Mucosa of descending colon (tissue), 3 donors: Measurements from ENCODE around the gene COL28A1. TPM values are rescaled to one million over a fixed set of nuclear protein-coding genes. Genes with fewer than 3 reads are reported as not detected.

Experiments
- ATAC-seq: fragments of 200-7000 bp; cut with Tn5 transposase; one replicate; pipeline ENCODE4 v1.9.1; 2020; ENCODE audit warnings: mild to moderate bottlenecking, moderate library complexity
- DNase-seq, 3 donors: peaks; one replicate each; pipeline ENCODE4 v3.0.0-alpha.2; 2020
- H3K36me3 ChIP-seq: fragments of 200-600 bp; one replicate; pipeline ENCODE4 v1.8.0; 2021; ENCODE audit warnings: low read depth, mild to moderate bottlenecking
- H3K4me1 ChIP-seq: fragments of 200-600 bp; one replicate; pipeline ENCODE4 v1.8.0; 2021; ENCODE audit warnings: low read depth, mild to moderate bottlenecking
- H3K4me3 ChIP-seq: fragments of 200-600 bp; one replicate; pipeline ENCODE4 v1.8.0; 2021; ENCODE audit warnings: mild to moderate bottlenecking
- H3K9me3 ChIP-seq: fragments of 200-600 bp; one replicate; pipeline ENCODE4 v1.8.0; 2021; ENCODE audit warnings: mild to moderate bottlenecking
- CTCF ChIP-seq: fragments of 200-600 bp; IDR thresholded peaks from one replicate; pipeline ENCODE4 v1.8.0; 2022; ENCODE audit warnings: antibody characterized with exemption, mild to moderate bottlenecking
- intact Hi-C, 2 donors: fragments of 100-400 bp; cut with DNase I in 1 of 2; cut with micrococcal nuclease in 1 of 2; formaldehyde crosslinking; loops; one replicate each; pipeline versions ENCODE4 v1.11.0 to v1.11.1; 2022; cut with DNase I, micrococcal nuclease
- total RNA-seq, 3 donors: library from RNA; stranded (reverse); fragmentation: NEBNext Ultra II Directional in 2 of 3; extraction: Animal tissue kit (Norgen Biotek cat#: 25700) in 2 of 3; gene quantifications; one replicate each; pipeline versions ENCODE4 v1.2.1 to v1.2.4, GENCODE V29; 2021 to 2023
- donor health status: DM: no; HTN: no; CAD: no; lungs with moderate emphysema.
- donor health status: DM: no; HTN: no; CAD: no.
- donor health status: DM: no; HTN: yes; CAD: no.

COL28A1 gene
- total RNA-seq, 3 donors from 2014 or later: 2.9 to 19.0 (median 4.1) TPM

GRCh38 chr7:7529328-7529727 is 6.3 kb downstream of the COL28A1 start:
- DNase-seq: no peak
- Histone ChIP-seq H3K4me3 (no peak overlapping the region), H3K36me3 (no peaks in the 10 kb centered on the region), H3K4me1 (no peaks in the 10 kb centered on the region), H3K9me3 (no peaks in the 10 kb centered on the region)
- no peak for ATAC-seq
- intact Hi-C loops: no loop called here
- no peak for TF ChIP-seq CTCF

GRCh38 chr7:7527047-7527446 is 8.6 kb downstream of the COL28A1 start:
- no peaks in the 10 kb centered on the region for H3K9me3 ChIP-seq
- TF ChIP-seq CTCF: no peak
- no peaks in the 10 kb centered on the region for H3K4me1 ChIP-seq
- no peaks in the 10 kb centered on the region for H3K36me3 ChIP-seq
- intact Hi-C loops: no loop called here
- no peak overlapping the region for H3K4me3 ChIP-seq
- ATAC-seq (no peak), DNase-seq (no peak)

GRCh38 chr7:7526006-7526405 is 9.7 kb downstream of the COL28A1 start:
- no peak for ATAC-seq
- intact Hi-C loops: no loop called here
- Histone ChIP-seq H3K4me3 (no peak overlapping the region), H3K9me3 (no peaks in the 10 kb centered on the region), H3K36me3 (no peaks in the 10 kb centered on the region), H3K4me1 (no peaks in the 10 kb centered on the region)
- no peak for TF ChIP-seq CTCF
- no peak for DNase-seq

- DNase-seq: no peak
- intact Hi-C loops: no loop called here
- no peak for TF ChIP-seq CTCF
Measured at GRCh38 chr7:7524121-7524520, 11.6 kb downstream of the COL28A1 start.

GRCh38 chr7:7522421-7522820 is 13.3 kb downstream of the COL28A1 start:
- Histone ChIP-seq H3K36me3 (no peaks in the 10 kb centered on the region), H3K9me3 (no peaks in the 10 kb centered on the region), H3K4me1 (peaks cover 2% of the 10 kb centered on the region), H3K4me3 (no peak overlapping the region)
- DNase-seq: no peak
- no peak for ATAC-seq
- intact Hi-C loops: no loop called here
- TF ChIP-seq CTCF: no peak

More at GRCh38 chr7:7524121-7524520, 11.6 kb downstream of the COL28A1 start:
- Histone ChIP-seq H3K36me3 (no peaks in the 10 kb centered on the region), H3K4me3 (no peak overlapping the region), H3K4me1 (no peaks in the 10 kb centered on the region), H3K9me3 (no peaks in the 10 kb centered on the region)
- no peak for ATAC-seq

- no peak overlapping the region for H3K4me3 ChIP-seq
- DNase-seq (no peak), ATAC-seq (no peak)
Measured at GRCh38 chr7:7521259-7521658, 14.4 kb downstream of the COL28A1 start.

More at GRCh38 chr7:7521259-7521658, 14.4 kb downstream of the COL28A1 start:
- no peaks in the 10 kb centered on the region for H3K36me3 ChIP-seq
- TF ChIP-seq CTCF: no peak
- intact Hi-C loops: no loop called here
- no peaks in the 10 kb centered on the region for H3K9me3 ChIP-seq
- peaks cover 9% of the 10 kb centered on the region for H3K4me1 ChIP-seq
